HepG2 (cell line): ENCODE measurements around the gene ZACN. TPM values are rescaled to one million over a fixed set of nuclear protein-coding genes. Genes with fewer than 3 reads are reported as not detected.
A peak's percentile ranks its signal among the peaks of the same experiment; 100 is the strongest.

Experiments
- CSRNP1 ChIP-seq: sonication (generic); formaldehyde crosslinking; IDR thresholded peaks from 2 replicates; pipeline ENCODE4 v1.8.1; 2023; ENCODE audit warnings: mild to moderate bottlenecking, missing genetic modification reagents
- DNMT3B ChIP-seq: conservative IDR thresholded peaks from 2 replicates; pipeline ENCODE4 v1.6.1; 2016; ENCODE audit warnings: missing biosample characterization, control low read depth
- FOXP1 ChIP-seq, 2 experiments: fragments of 450-650 bp in 1 of 2; IDR thresholded peaks; 2 replicates each; pipeline ENCODE4 v1.6.1; 2017 to 2018; ENCODE audit warnings: antibody characterized with exemption in 1 of 2
- JDP2 ChIP-seq: sonication (generic); formaldehyde crosslinking; IDR thresholded peaks from 2 replicates; pipeline ENCODE4 v1.8.1; 2022; ENCODE audit warnings: missing genetic modification reagents, borderline replicate concordance
- KLF16 ChIP-seq, 2 experiments: sonication (generic) in 1 of 2; formaldehyde crosslinking in 1 of 2; IDR thresholded peaks; 2 replicates each; pipeline versions ENCODE4 v1.6.1 to v1.8.0; 2016 to 2023; ENCODE audit warnings: missing genetic modification reagents in 2 of 2, missing compliant biosample characterization in 1 of 2
- ONECUT2 ChIP-seq: sonication (generic); formaldehyde crosslinking; IDR thresholded peaks from 2 replicates; pipeline ENCODE4 v1.4.0; 2020; ENCODE audit warnings: missing genetic modification reagents
- PPARG ChIP-seq: conservative IDR thresholded peaks from 2 replicates; pipeline ENCODE4 v1.6.1; 2016; ENCODE audit warnings: missing biosample characterization, missing genetic modification reagents
- RCOR2 ChIP-seq: IDR thresholded peaks from 2 replicates; pipeline ENCODE4 v1.6.1; 2016; ENCODE audit warnings: missing biosample characterization, missing genetic modification reagents
- SAP130 ChIP-seq: IDR thresholded peaks from 2 replicates; pipeline ENCODE4 v1.6.1; 2016; ENCODE audit warnings: low read depth
- SPEN ChIP-seq: sonication (generic); formaldehyde crosslinking; IDR thresholded peaks from 2 replicates; pipeline ENCODE4 v1.5.1; 2020; ENCODE audit warnings: low read depth, mild to moderate bottlenecking, missing genetic modification reagents
- SRY ChIP-seq: sonication (generic); formaldehyde crosslinking; IDR thresholded peaks from 2 replicates; pipeline ENCODE4 v1.8.0; 2022; ENCODE audit warnings: mild to moderate bottlenecking, missing genetic modification reagents
- TEAD3 ChIP-seq: optimal IDR thresholded peaks from 2 replicates; pipeline ENCODE3; 2016; ENCODE audit warnings: borderline replicate concordance
- ZNF138 ChIP-seq: sonication (generic); formaldehyde crosslinking; IDR thresholded peaks from 2 replicates; pipeline ENCODE4 v1.5.0; 2020; ENCODE audit warnings: mild to moderate bottlenecking, low read depth, missing genetic modification reagents
- ZNF430 ChIP-seq: sonication (generic); formaldehyde crosslinking; IDR thresholded peaks from 2 replicates; pipeline ENCODE4 v1.9.0; 2021; ENCODE audit warnings: mild to moderate bottlenecking, missing genetic modification reagents
- ZNF569 ChIP-seq: sonication (generic); formaldehyde crosslinking; IDR thresholded peaks from 2 replicates; pipeline ENCODE4 v1.5.0; 2020; ENCODE audit warnings: mild to moderate bottlenecking, missing genetic modification reagents, moderate library complexity, borderline replicate concordance
- ZNF572 ChIP-seq: sonication (generic); formaldehyde crosslinking; IDR thresholded peaks from 2 replicates; pipeline ENCODE4 v1.5.1; 2020; ENCODE audit warnings: mild to moderate bottlenecking, missing genetic modification reagents
- ZNF580 ChIP-seq: IDR thresholded peaks from 2 replicates; pipeline ENCODE4 v1.6.1; 2016; ENCODE audit warnings: low read depth, borderline replicate concordance
- ZNF672 ChIP-seq: sonication (generic); formaldehyde crosslinking; IDR thresholded peaks from 2 replicates; pipeline ENCODE4 v1.8.1; 2022; ENCODE audit warnings: missing genetic modification reagents
- ZNF792 ChIP-seq: IDR thresholded peaks from 2 replicates; pipeline ENCODE4 v1.6.1; 2016
- ZSCAN31 ChIP-seq: sonication (generic); formaldehyde crosslinking; IDR thresholded peaks from 2 replicates; pipeline ENCODE4 v1.5.0; 2020; ENCODE audit warnings: low read depth, mild to moderate bottlenecking, missing genetic modification reagents
- polyA plus RNA-seq, 8 experiments: library from polyadenylated mRNA; depleted of rRNA in 3 of 8; stranded (reverse) in 7 of 8; unstranded in 1 of 8; fragments of >200 nt; fragmentation: Illumina TruSeq in 4 of 8; extraction: Trizol in 4 of 8; gene quantifications; 2 replicates each; pipeline versions ENCODE4 v1.2.1 to v1.2.3, GENCODE V29; 2011 to 2016; ENCODE audit warnings: low read depth in 4 of 8, missing spikeins in 1 of 8, mixed read lengths in 1 of 8; ENCODE audit not compliant: insufficient read depth in 1 of 8
- total RNA-seq, 5 experiments: library from RNA; depleted of rRNA; stranded (reverse); fragments of >200 nt; fragmentation: Illumina TruSeq; extraction: Trizol; gene quantifications; 2 replicates each; pipeline ENCODE4 v1.2.3, GENCODE V29; 2016; ENCODE audit warnings: low read depth in 1 of 5
- TF ChIP-seq, protein P1 (sequence below): IDR thresholded peaks from 2 replicates; pipeline ENCODE4 v1.6.1; 2016; ENCODE audit warnings: low read depth
- TF ChIP-seq, protein P2 (sequence below): sonication (generic); formaldehyde crosslinking; IDR thresholded peaks from 2 replicates; pipeline ENCODE4 v1.4.0; 2020; ENCODE audit warnings: missing genetic modification reagents

ZACN gene
- total and polyA plus RNA-seq, 2 of the 13 experiments (the other 11 are each of a cell fraction or from before 2014, with no cell fraction given), result 0.11 to 0.15 TPM

GRCh38 chr17:76032073-76032779 lies 46.8 kb upstream of the ZACN start (continued):
- TF ChIP-seq, protein P1, sequence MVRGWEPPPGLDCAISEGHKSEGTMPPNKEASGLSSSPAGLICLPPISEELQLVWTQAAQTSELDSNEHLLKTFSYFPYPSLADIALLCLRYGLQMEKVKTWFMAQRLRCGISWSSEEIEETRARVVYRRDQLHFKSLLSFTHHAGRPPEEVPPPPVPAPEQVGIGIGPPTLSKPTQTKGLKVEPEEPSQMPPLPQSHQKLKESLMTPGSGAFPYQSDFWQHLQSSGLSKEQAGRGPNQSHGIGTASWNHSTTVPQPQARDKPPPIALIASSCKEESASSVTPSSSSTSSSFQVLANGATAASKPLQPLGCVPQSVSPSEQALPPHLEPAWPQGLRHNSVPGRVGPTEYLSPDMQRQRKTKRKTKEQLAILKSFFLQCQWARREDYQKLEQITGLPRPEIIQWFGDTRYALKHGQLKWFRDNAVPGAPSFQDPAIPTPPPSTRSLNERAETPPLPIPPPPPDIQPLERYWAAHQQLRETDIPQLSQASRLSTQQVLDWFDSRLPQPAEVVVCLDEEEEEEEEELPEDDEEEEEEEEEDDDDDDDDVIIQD (CRISPR knock-in tag), result peak; percentile 26; the same call in 1 of the 2 replicates
- peak; percentile 78; the same call in 1 of the 2 replicates for TF ChIP-seq RCOR2 (CRISPR knock-in tag)
- peak; percentile 81; the same call in 1 of the 2 replicates for TF ChIP-seq ZNF792 (CRISPR knock-in tag)
- no peak for TF ChIP-seq SRY
- TF ChIP-seq, protein P2, sequence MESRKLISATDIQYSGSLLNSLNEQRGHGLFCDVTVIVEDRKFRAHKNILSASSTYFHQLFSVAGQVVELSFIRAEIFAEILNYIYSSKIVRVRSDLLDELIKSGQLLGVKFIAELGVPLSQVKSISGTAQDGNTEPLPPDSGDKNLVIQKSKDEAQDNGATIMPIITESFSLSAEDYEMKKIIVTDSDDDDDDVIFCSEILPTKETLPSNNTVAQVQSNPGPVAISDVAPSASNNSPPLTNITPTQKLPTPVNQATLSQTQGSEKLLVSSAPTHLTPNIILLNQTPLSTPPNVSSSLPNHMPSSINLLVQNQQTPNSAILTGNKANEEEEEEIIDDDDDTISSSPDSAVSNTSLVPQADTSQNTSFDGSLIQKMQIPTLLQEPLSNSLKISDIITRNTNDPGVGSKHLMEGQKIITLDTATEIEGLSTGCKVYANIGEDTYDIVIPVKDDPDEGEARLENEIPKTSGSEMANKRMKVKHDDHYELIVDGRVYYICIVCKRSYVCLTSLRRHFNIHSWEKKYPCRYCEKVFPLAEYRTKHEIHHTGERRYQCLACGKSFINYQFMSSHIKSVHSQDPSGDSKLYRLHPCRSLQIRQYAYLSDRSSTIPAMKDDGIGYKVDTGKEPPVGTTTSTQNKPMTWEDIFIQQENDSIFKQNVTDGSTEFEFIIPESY (CRISPR knock-in tag), result peak; percentile 61
- TF ChIP-seq ZNF569 (CRISPR knock-in tag), result no peak
- no peak for TF ChIP-seq JDP2
- TF ChIP-seq KLF16 (CRISPR knock-in tag; IDR thresholded peaks at IDR 0.05), result peak in 1 of 2 experiments; percentile 14; a peak in 1 of 4 replicates
- peak; percentile 58; the same call in 1 of the 2 replicates for TF ChIP-seq SAP130 (CRISPR knock-in tag)
- no peak for TF ChIP-seq ZNF138 (CRISPR knock-in tag)
- peak; percentile 73 for TF ChIP-seq PPARG
- TF ChIP-seq CSRNP1, result no peak
- peak; percentile 45 for TF ChIP-seq TEAD3 (CRISPR knock-in tag)
- peak; percentile 46; the same call in 1 of the 2 replicates for TF ChIP-seq SPEN (CRISPR knock-in tag)
- TF ChIP-seq ZNF430 (CRISPR knock-in tag), result no peak
- no peak for TF ChIP-seq FOXP1 (IDR thresholded peaks at IDR 0.05)
- 0 out of 2 replicates have a peak, but pooled peaks have one; percentile 10 for TF ChIP-seq FOXP1 (CRISPR knock-in tag; IDR thresholded peaks at IDR 0.05)
- no peak for TF ChIP-seq ZNF672 (CRISPR knock-in tag)
- peak; percentile 27; the same call in 1 of the 2 replicates for TF ChIP-seq ZNF572 (CRISPR knock-in tag)
- no peak for TF ChIP-seq ZSCAN31 (CRISPR knock-in tag)
- TF ChIP-seq ZNF580 (CRISPR knock-in tag), result peak; percentile 64; the same call in 1 of the 2 replicates
- TF ChIP-seq DNMT3B, result no peak
- TF ChIP-seq ONECUT2 (CRISPR knock-in tag), result 0 out of 2 replicates have a peak, but pooled peaks have one; percentile 22
